ENCODE data around the gene ITIH3.

- TF ChIP-seq, protein P1, sequence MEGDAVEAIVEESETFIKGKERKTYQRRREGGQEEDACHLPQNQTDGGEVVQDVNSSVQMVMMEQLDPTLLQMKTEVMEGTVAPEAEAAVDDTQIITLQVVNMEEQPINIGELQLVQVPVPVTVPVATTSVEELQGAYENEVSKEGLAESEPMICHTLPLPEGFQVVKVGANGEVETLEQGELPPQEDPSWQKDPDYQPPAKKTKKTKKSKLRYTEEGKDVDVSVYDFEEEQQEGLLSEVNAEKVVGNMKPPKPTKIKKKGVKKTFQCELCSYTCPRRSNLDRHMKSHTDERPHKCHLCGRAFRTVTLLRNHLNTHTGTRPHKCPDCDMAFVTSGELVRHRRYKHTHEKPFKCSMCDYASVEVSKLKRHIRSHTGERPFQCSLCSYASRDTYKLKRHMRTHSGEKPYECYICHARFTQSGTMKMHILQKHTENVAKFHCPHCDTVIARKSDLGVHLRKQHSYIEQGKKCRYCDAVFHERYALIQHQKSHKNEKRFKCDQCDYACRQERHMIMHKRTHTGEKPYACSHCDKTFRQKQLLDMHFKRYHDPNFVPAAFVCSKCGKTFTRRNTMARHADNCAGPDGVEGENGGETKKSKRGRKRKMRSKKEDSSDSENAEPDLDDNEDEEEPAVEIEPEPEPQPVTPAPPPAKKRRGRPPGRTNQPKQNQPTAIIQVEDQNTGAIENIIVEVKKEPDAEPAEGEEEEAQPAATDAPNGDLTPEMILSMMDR (conservative IDR thresholded peaks at IDR 0.05; ENCODE audit: low read depth, low read length): no peak
- no peak for TF ChIP-seq FOS (IDR thresholded peaks at IDR 0.05; ENCODE audit: low read depth, low read length)
- TF ChIP-seq CHD1 (IDR thresholded peaks at IDR 0.05; ENCODE audit: low read depth, low read length): no peak
- no peak for TF ChIP-seq BHLHE40 (IDR thresholded peaks at IDR 0.05; ENCODE audit: low read depth, low read length)
- TF ChIP-seq RCOR1 (IDR thresholded peaks at IDR 0.05; ENCODE audit: insufficient replicate concordance, low read length): no peak
- no peak for TF ChIP-seq RAD21 (IDR thresholded peaks at IDR 0.05; ENCODE audit: low read length)
- TF ChIP-seq MXI1 (IDR thresholded peaks at IDR 0.05; ENCODE audit: borderline replicate concordance, low read depth, low read length): no peak
- no peak for TF ChIP-seq POLR2A (IDR thresholded peaks at IDR 0.05; ENCODE audit: low read depth, low read length)
- TF ChIP-seq RFX5 (IDR thresholded peaks at IDR 0.05; ENCODE audit: low read depth, low read length): no peak
- TF ChIP-seq CEBPB (IDR thresholded peaks at IDR 0.05; ENCODE audit: low read depth, low read length): no peak
- TF ChIP-seq, protein P2, sequence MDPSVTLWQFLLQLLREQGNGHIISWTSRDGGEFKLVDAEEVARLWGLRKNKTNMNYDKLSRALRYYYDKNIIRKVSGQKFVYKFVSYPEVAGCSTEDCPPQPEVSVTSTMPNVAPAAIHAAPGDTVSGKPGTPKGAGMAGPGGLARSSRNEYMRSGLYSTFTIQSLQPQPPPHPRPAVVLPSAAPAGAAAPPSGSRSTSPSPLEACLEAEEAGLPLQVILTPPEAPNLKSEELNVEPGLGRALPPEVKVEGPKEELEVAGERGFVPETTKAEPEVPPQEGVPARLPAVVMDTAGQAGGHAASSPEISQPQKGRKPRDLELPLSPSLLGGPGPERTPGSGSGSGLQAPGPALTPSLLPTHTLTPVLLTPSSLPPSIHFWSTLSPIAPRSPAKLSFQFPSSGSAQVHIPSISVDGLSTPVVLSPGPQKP (IDR thresholded peaks at IDR 0.05; ENCODE audit: borderline replicate concordance, low read depth, low read length): no peak
- no peak for TF ChIP-seq SMC3 (IDR thresholded peaks at IDR 0.05; ENCODE audit: low read depth, low read length)
Observed at GRCh38 chr3:52754373-52754772, 40.2 kb upstream of the ITIH3 start.

Measured in IMR-90 (cell line).